ENCODE data around the gene MYL5. TPM values are rescaled to one million over a fixed set of nuclear protein-coding genes. Genes with fewer than 3 reads are reported as not detected.

The MYL5 gene
- total and polyA plus RNA-seq, 2 of the 13 experiments (the other 11 are each of a cell fraction or from before 2014, with no cell fraction given) = 6.5 to 16.0 TPM

- TF ChIP-seq GTF3A (CRISPR knock-in tag; conservative IDR thresholded peaks at IDR 0.05) (no peak), ZNF687 (CRISPR knock-in tag; IDR thresholded peaks at IDR 0.05) (peak; percentile 88), SRSF4 (IDR thresholded peaks at IDR 0.05; ENCODE audit: low read depth, low read length, poor library complexity, severe bottlenecking) (no peak), ZNF264 (CRISPR knock-in tag; IDR thresholded peaks at IDR 0.05) (no peak), ZNF235 (CRISPR knock-in tag; IDR thresholded peaks at IDR 0.05; ENCODE audit: borderline replicate concordance) (no peak), ZNF704 (CRISPR knock-in tag; IDR thresholded peaks at IDR 0.05; ENCODE audit: borderline replicate concordance) (0 out of 2 replicates have a peak, but pooled peaks have one; percentile 27), SMC3 (IDR thresholded peaks at IDR 0.05; ENCODE audit: low read length) (no peak), RFX5 (IDR thresholded peaks at IDR 0.05; ENCODE audit: low read depth, low read length) (no peak), HNF4A (CRISPR knock-in tag; IDR thresholded peaks at IDR 0.05) (peak; percentile 60), SKI (IDR thresholded peaks at IDR 0.05; ENCODE audit: partially characterized antibody) (peak; percentile 68), ZNF589 (CRISPR knock-in tag; conservative IDR thresholded peaks at IDR 0.05) (0 out of 2 replicates have a peak, but pooled peaks have one; percentile 53), GFI1 (CRISPR knock-in tag; IDR thresholded peaks at IDR 0.05; ENCODE audit: borderline replicate concordance) (peak; percentile 40; the same call in 1 of the 2 replicates), FOXO1 (CRISPR knock-in tag; IDR thresholded peaks at IDR 0.05) (peak; percentile 64; the same call in 1 of the 2 replicates), NFE2L1 (CRISPR knock-in tag; IDR thresholded peaks at IDR 0.05; ENCODE audit: borderline replicate concordance) (no peak), HIVEP1 (CRISPR knock-in tag; IDR thresholded peaks at IDR 0.05) (no peak), RBM39 (IDR thresholded peaks at IDR 0.05; ENCODE audit: low read depth, low read length, poor library complexity, severe bottlenecking) (no peak), SOX13 (IDR thresholded peaks at IDR 0.05) (0 out of 2 replicates have a peak, but pooled peaks have one; percentile 27), SOX13 (CRISPR knock-in tag; conservative IDR thresholded peaks at IDR 0.05 in 1 of 2, IDR thresholded peaks at IDR 0.05 in 1 of 2) (peak in 1 of 2 experiments; percentile 47; a peak in 1 of 4 replicates)
- TF ChIP-seq, protein P1, sequence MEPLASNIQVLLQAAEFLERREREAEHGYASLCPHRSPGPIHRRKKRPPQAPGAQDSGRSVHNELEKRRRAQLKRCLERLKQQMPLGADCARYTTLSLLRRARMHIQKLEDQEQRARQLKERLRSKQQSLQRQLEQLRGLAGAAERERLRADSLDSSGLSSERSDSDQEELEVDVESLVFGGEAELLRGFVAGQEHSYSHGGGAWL (CRISPR knock-in tag; IDR thresholded peaks at IDR 0.05) = 0 out of 2 replicates have a peak, but pooled peaks have one; percentile 20
Observed at GRCh38 chr4:658681-659667, 15.4 kb upstream of the MYL5 start (continued).
